Measurements from ENCODE around the gene WNK4.

Gene WNK4

DNA sequence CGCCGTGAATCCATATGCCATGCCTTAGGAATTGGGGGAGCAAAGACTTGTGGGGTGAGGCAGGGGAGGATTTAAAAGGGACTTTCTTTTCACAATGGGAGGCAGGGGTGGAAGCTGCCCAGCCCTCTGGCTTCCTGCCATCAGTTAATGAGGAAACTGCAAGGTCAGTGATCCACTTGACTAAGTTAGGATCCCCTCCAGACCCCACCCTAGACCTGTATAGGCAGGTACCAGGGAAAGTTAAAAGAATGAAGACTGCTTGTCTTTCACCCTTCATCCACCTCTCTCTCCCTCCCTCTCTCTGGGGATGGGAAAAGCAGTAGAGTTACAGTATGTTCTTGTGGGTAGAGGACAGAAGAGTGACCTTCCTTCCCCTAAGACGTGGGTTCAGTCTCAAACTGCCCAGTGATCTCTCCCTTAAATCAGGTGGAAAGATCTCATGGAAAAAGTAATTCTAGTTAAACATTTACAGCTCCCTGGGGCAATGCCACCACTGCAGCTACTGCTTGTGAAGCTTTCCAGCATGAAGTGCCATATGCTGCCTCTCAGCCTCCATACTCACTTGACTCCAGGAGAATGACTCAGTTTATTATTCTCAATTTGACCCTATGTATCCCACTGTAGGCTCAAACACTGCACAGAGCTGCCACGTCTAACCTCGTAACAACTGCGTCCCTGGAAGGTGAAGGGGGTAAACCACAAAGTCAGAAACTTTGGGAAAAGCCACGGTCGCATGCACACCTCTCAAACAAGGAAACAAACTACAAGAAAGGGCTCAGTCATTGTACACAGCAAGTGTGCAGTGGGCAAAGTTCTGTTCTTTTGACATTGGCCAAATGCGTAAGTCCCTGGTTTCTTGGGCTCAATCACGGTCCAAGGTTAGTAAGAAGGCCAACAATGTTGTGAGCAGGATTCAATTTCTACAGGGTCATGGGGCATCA, 16.9 kb downstream of the WNK4 start:
- peak; percentile 88 for DNase-seq (ENCODE audit: low spot score)

DNA sequence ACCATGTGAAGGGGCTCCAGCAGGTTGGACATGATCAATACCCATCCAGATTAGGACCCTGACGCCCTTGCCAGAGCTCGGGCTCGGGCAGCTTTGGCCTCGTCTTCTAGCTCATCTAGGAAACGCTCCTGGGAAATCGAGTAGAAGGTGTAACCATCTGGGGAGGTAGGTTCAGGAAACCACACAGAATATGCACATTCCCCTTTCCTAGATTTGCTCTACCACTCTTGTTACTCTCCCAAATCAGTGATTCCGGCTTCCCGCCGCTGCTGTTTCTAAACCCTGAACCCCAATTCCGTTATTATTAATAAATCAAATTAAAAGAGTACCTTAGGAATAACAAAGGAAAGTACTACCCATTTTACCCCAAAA, 17.6 kb downstream of the WNK4 start:
- DNase-seq (ENCODE audit: low spot score): peak; percentile 12

DNA sequence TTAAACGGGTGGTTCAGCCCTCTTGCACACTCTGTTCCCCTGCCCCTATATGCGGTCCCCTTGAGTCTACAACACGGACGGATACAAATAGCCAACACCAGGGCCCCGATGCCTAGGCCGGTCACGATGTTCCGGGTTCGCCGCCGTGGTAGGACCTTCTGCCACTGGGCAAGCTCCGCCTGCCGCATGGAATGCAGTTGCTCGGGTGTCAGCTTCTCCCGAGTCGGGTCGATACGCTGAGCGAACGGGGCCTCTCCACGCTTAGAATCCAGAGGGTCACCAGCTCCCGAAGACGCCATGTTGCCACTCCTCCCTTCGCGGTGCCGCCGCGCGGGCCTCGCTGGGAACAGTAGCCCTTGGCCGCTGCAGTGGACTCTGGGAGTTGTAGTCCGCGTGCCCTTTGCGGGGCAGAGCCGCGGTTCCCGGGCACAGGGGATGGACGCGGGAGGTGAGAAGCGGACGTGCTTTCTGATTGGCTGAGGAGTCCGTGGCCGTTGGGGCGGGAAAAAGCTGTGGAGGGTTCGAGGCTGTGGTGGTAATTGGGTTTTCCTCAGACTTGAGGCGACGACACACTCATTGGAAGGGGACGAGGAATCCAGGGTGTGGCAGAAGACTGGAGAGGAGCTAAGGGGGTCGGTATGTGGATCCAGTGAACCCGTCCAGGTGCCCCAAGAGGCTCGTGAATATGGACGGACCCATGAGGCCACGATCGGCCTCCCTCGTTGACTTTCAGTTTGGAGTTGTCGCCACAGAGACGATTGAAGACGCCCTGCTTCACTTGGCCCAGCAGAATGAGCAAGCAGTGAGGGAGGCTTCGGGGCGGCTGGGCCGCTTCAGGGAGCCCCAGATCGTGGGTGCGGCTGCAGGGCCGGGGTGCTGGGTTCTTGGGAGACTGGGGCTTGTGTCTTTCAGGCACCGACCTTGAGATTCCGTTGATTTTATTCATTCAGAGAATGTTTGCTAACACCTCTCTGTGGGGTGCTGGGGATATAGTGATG, 18.3 kb downstream of the WNK4 start, which contains the start of the genes CNTD1 and COA3:
CNTD1 (plus strand) TSS at position 479 of the 998 bp plus-strand sequence; CDS start at position 686, 207 bp downstream.
COA3 (minus strand) TSS at position 322 of the 998 bp plus-strand sequence; CDS start at position 299, 23 bp downstream.
- peak; percentile 85 for DNase-seq (ENCODE audit: low spot score)

DNA sequence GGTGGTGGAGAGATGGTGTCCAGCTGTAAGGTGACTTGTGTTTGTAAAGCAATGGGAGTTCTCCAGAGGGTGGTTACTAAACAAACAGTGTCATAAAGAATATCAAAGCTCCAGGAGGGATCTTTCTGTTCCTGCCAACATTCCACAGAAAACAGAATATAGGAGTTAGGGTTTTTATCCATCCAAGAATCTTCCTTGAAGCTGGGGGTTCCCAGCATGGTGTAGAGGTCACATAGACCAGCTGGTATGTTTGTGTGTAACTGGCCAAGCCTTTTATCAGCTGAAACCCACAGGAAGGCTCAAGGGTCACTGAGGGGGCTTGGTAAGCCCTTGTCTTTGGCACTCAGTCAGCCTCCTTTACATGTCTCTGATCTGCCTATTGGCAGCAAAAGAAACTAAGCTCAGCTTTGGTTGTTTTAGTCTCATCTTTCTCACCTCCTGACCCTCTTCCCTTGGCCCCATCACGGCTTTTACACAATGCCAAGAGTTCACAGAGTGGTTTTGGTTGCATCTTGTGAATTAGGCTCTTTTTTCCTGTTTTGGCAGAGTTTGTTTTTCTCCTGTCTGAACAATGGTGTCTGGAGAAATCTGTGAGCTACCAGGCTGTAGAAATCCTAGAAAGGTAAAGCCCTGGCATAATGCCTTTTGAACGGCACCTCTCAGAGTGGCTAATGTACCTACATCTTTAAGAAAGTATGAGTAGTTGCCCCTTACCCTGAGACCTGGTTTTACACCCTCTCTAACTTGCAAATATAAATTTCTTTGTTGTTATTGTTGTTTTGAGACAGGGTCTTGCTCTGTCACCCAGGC, 22.9 kb downstream of the WNK4 start:
- DNase-seq (ENCODE audit: low spot score): no peak

DNA sequence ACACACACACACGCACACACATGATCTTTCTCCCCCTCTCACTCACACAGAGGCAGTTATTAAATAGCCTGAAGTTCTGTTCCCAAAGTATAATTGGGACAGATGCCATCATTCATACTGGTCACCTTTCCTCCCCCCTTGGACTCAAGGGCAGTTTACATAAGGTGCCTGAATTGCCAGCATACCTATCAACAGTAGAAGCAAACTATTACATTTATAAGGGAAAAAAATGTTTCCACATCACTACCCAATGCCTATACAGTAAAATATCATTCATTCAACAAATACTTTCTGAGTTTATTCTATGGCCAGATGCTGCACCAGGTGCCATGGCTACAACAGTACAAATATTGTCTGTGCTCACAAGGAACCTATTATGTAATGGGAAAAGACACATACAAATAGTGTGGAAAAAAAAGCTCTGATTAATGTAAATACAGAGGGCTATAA, 24.5 kb downstream of the WNK4 start:
- no peak for DNase-seq (ENCODE audit: low spot score)

DNA sequence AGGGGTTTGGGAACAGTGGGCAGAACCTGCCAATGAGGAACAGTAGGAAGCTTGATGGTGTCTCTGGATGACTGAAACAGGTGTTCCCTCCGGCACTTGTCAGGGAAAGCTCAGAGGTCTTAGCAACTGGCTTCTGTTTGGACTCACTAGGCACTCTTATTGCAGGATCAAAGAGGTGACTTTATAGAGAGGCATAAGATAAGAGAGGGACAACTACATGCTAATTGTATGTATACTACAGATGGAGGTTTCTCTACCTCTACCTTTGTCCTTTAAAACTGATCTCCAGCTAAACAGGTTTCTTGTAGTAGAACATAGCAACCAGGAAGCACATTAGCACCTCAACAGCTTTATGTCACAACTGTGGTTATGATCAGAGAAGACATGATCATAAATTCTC, 25.8 kb downstream of the WNK4 start:
- DNase-seq (ENCODE audit: low spot score): no peak

DNA sequence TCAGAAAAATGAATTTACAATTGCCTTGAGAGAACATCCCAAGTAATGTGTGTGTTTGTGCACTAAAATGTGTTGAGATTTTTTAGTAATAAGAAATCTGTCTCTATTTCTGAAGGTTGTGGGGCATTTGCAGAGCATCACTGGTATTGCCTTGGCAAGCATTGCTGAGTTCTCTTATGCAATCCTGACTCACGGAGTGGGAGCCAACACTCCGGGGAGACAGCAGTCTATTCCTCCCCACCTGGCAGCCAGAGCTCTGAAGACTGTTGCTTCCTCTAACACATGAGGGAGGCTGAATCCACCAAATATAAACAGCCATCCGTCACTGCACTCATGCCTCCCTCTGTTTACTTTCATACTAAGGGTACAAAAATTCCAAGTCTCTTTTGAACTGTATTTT, 28.8 kb downstream of the WNK4 start:
- DNase-seq (ENCODE audit: low spot score): peak; percentile 43

DNA sequence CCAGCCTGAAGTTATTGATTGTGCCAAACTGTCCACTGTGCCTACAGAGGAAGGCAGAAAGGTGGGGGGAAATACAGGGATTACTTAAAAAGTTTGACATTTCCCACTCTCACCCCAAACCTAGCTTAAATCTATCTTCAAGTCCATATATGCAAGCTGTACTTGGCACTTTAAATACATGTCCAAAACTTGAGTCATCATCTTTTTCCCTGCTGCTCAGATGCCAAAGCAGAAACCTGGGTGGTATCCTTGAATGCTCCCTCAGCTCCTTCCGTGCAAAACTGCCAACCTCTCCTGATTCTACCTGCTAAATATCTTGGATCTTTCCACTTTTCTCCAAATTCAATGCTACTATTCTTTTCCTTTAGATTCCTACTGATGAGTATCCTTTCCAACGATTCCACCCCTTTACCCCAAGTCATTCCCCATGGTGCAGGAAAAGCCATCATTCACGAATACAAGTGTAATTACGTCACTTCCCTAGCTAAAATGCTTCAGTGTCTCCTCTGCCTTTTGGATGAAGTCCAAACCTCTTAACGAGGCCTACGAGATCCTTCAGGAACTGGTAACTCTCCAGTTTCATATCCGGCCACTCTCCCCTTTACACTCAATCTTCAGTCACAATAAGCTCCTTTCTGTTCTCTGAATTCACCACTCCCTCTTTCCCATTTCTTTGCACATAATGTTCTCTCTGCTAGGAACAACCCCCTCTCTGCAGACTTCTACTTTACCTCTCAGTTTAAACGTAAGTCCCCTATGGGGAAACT, 34.4 kb downstream of the WNK4 start:
- DNase-seq (ENCODE audit: low spot score): peak; percentile 64

DNA sequence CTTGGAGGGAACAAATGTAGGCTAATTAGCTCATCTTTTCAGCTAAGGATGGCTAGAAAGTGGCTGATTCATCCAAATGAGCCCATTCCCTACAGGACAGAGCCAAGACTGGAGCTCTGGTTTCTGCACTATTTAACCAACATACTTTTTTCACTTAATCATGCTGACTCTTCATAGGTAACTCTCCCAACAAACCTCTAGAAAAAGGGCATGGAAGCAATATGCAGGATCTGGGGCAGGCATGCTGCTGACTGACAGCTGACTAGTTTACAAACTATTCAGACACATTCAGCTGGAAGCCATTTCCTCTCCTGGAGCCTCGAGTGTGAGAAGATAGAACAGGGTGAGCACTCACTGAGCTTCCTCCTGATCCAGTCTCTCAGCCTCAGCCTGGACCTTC, 37.5 kb downstream of the WNK4 start:
- DNase-seq (ENCODE audit: low spot score): peak; percentile 94

DNA sequence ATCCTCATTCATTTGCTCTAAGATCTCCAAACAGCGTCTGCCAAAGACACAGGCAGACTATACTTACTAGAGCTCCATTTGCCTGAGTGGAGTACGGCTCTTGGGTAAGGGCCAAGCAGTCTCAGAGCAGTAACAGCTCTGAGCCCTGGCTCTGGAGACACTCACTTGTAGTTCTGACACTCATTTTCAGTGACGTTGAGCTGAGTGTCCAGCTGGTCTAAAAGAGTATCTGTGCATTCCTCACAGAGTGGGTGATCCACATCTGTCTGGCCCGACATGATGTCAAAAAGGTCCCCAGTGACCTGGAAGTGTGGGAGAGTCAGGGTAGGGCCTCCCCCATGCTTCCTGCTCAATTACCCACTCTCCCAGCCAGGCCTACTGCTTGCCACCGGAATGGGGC, 38.0 kb downstream of the WNK4 start:
- DNase-seq (ENCODE audit: low spot score): no peak

DNA sequence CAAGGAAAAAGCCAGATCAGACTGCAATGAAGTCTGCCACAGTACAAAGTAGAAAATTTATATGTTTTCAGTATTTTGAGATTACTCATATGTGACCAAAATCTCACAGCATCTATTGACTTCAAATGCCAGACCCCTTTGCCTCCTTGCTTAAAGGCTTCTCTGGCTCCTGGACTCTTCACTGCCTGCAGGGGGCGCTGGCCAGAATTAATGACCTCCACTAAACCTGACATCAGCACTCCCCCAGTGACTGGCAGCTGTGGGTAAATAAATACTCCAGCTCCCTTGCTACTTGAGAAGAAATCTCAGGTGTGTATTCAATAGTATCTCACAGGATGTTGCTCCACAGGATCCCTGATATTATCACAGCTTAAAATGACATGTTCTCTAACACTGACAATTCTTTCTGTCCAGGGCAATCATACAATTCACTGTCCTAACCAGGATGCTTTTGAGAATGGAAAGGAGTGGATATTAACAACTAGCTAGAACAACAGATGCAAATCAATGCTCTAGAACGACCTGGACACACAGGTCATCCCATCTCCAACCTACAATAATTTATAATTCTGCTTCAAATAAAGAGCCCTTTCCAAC, 39.6 kb downstream of the WNK4 start:
- DNase-seq (ENCODE audit: low spot score): peak; percentile 75

DNA sequence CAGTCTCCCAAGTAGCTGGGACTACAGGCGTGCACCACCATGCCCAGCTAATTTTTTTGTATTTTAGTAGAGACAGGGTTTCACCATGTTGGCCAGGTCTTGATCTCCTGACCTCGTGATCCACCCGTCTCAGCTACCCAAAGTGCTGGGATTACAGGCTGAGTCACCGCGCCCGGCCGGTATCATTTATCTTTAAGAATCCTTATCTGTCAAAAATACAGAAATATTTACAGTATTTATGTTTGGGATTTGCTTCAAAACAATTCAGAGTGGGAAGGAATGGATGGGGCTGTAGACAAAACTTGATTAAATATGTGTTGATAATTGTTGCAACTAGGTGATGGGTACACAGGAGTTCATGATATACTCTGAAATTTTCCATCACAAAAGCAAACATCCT, 40.8 kb downstream of the WNK4 start:
- no peak for DNase-seq (ENCODE audit: low spot score)

DNA sequence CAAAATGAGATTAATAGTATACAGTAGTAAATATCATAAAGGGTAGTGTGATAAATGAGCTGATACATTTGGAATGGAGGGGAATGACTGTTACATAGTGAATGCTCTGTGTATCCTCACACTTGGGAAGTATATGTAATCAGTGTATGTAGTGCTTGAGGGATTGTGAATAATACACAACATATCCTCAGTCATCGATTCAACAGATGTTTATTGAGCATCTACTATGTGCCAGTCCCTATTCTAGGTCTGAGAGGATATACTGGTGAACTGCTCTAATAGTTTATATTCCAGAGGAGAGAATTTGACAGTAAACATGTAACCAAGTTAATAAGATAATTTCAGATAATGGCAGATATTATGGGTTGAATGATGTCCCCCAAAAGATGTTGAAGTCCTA, 47.1 kb downstream of the WNK4 start:
- DNase-seq (ENCODE audit: low spot score): no peak

DNA sequence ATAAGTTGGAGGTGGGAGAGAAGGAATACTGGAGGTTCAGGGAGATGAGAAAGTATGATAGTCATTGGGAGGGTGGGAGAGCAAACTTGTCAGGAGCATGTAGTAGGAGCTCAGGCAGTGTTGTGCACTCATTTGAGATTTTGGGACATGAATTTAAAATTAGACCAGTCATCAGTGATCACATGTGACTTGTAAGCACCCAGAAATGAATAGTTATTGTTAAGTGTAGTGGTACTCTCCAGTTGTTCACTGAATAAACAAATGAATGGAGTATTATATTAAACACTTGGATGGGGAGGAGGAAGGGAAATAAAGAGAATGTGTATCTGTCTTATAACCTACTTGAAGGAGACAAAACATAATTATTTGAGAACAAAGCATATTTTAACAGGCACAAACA, 50.6 kb downstream of the WNK4 start:
- DNase-seq (ENCODE audit: low spot score): no peak

DNA sequence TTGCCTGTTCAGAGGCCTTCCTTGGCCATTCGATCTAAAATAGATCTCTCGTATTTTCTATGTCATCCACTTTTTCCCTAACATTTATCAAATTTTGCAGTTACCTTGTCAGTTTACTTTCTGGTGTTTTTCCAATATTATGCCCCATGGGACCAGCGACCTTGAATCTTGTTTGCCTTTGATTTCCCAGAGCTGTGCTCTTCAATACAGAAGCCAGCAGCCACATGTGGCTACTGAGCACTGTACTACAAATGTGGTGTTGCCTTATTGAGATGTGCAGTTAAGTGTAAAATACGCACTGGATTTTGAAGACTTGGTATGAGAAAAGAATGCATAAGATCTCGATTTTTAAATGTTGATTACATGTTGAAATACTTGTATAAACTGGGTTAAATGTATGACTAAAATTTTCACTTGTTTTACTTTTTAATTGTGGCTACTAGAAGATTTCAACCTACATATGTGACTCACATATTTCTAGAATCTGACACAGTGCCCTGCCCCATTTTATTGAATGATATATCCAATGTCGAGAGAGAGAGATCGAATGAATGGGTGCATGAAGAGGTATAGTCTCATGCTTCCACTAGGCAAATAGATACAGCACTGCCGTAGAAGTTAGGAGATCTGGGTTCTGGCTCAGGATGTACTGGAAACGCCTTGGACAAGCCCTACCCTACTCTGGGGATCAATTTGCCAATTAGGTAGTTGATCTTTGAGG, 52.0 kb downstream of the WNK4 start:
- no peak for DNase-seq (ENCODE audit: low spot score)

DNA sequence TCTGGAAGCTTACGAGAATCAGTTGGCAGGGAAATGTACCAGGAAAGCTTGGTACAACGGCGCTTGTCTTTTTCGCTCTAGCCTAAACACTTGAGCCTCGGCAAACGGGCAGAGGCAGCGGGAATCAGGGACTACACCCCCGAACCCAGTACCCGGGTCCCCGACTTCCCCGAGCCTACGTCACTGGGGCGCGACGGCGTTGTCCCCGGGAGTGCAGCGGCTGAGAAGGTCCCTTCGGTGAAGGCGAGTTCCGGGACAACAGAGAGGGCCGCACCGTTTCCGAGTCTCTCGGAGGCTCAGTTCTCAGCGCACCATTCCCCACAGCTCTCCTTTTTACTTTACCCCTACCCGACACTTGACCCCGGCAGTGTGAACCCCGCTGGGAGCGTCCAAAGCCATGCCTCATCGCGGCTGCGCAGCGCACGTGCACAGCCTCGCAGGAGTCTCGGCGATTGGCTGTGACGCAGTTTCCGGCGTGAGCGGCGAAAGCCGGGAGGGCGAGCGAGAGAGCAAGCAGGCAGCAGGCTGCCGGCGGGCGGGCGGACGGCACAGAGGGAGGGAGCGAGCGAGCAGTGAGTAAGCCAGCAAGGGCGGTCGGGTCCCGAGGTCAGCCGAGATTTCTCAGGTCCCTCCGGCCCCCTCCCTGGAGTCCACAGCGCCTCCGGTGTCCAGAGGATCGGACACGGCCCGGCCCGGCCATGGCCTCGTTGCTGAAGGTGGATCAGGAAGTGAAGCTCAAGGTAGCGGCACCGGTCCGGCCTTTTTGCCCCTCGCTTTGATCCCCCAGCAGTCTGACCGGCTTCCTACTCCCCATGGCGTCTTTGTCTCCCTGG, 52.7 kb downstream of the WNK4 start, which contains the start of gene PSME3:
PSME3 (plus strand) TSS at position 464 of the 833 bp plus-strand sequence; CDS start at position 699, 235 bp downstream.
- DNase-seq (ENCODE audit: low spot score): peak; percentile 91

DNA sequence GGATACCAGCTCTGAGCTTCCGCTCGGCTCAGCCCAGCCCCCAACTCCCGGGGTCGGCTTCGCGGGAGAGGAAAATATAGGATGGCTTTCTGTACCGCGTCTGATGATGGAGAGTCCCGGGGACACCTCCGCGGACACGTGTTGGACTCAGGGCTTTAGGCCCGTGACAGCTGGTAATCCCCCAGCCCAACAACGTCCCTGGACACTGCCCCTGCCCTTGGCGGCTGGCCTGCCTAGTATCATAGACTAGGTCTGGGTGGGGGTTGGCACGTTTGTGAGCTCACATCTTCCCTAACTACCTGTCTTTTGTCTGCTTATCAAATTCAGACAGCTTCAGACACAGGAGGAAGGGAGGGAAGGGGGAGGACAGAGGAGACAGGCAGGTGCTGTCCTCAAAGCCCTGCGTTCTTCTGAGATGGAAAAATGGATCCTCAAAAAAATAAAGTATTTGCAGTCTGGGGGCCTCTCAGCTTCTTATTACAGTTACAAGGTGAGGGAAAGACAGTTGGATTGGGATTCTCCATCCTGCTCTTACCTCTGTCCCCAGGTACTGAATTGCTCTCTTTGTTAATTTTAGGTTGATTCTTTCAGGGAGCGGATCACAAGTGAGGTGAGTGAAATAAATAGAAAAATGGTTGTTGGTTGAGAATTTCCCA, 53.5 kb downstream of the WNK4 start:
- DNase-seq (ENCODE audit: low spot score): no peak

DNA sequence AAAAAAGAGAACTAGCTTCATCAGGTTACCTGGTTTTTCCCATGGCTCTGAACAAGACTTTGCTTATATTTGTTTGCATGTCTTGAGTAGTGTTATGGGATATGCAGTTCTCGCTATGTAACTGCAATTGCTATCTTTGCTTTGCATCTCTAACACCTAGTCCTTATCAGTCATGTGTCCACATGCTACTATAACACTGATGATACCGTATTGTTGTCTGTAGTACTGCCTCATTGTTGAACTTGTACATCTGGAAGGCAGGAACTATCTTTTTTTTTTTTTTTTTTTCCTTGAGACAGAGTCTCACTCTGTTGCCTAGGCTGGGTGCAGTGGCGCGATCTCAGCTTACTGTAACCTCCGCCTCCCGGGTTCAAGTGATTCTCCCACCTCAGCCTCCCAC, 55.3 kb downstream of the WNK4 start:
- no peak for DNase-seq (ENCODE audit: low spot score)
